Measurements from ENCODE around the gene ABI1.
"Not testable (repeated sequence)": the region's sequence is repeated elsewhere in the genome, so short reads cannot be mapped to it uniquely, and the experiment has no call there.

The ABI1 gene

GRCh38 chr10:26806557-26806956 lies 54.2 kb downstream of the ABI1 start:
- in situ Hi-C loops (cut with MboI; ENCODE audit: low sequenced_read_pairs): no loop called here

- in situ Hi-C loops (cut with MboI; ENCODE audit: low sequenced_read_pairs): no loop called here
These were observed 55.1 kb downstream of the ABI1 start for GRCh38 chr10:26805567-26806245.

GRCh38 chr10:26804418-26805393 lies 56.1 kb downstream of the ABI1 start:
- in situ Hi-C loops (cut with MboI; ENCODE audit: low sequenced_read_pairs): no loop called here

- in situ Hi-C loops (cut with MboI; ENCODE audit: low sequenced_read_pairs): no loop called here
These were observed 56.9 kb downstream of the ABI1 start for GRCh38 chr10:26803849-26804248.

GRCh38 chr10:26802527-26802926 lies 58.2 kb downstream of the ABI1 start:
- in situ Hi-C loops (cut with MboI; ENCODE audit: low sequenced_read_pairs): no loop called here

- in situ Hi-C loops (cut with MboI; ENCODE audit: low sequenced_read_pairs): no loop called here
These were observed 58.9 kb downstream of the ABI1 start for GRCh38 chr10:26801831-26802230.

- in situ Hi-C loops (cut with MboI; ENCODE audit: low sequenced_read_pairs): no loop called here
These were observed 59.5 kb downstream of the ABI1 start for GRCh38 chr10:26801274-26801673.

- in situ Hi-C loops (cut with MboI; ENCODE audit: low sequenced_read_pairs): no loop called here
These were observed 60.3 kb downstream of the ABI1 start for GRCh38 chr10:26800468-26800867.

- in situ Hi-C loops (cut with MboI; ENCODE audit: low sequenced_read_pairs): no loop called here
These were observed 61.4 kb downstream of the ABI1 start for GRCh38 chr10:26799342-26799741.

GRCh38 chr10:26798298-26798697 lies 62.5 kb downstream of the ABI1 start:
- in situ Hi-C loops (cut with MboI; ENCODE audit: low sequenced_read_pairs): no loop called here

- in situ Hi-C loops (cut with MboI; ENCODE audit: low sequenced_read_pairs): no loop called here
These were observed 63.4 kb downstream of the ABI1 start for GRCh38 chr10:26797340-26797739.

- in situ Hi-C loops (cut with MboI; ENCODE audit: low sequenced_read_pairs): no loop called here
These were observed 67.8 kb downstream of the ABI1 start for GRCh38 chr10:26792758-26793495.

GRCh38 chr10:26790221-26790995 lies 70.3 kb downstream of the ABI1 start:
- in situ Hi-C loops (cut with MboI; ENCODE audit: low sequenced_read_pairs): no loop called here

- in situ Hi-C loops (cut with MboI; ENCODE audit: low sequenced_read_pairs): not testable (repeated sequence)
These were observed 71.0 kb downstream of the ABI1 start for GRCh38 chr10:26789779-26790178.

- in situ Hi-C loops (cut with MboI; ENCODE audit: low sequenced_read_pairs): no loop called here
These were observed 73.4 kb downstream of the ABI1 start for GRCh38 chr10:26787362-26787761.

- in situ Hi-C loops (cut with MboI; ENCODE audit: low sequenced_read_pairs): no loop called here
These were observed 79.0 kb downstream of the ABI1 start for GRCh38 chr10:26781797-26782196.

GRCh38 chr10:26780793-26781601 lies 79.8 kb downstream of the ABI1 start:
- in situ Hi-C loops (cut with MboI; ENCODE audit: low sequenced_read_pairs): no loop called here

GRCh38 chr10:26780106-26780792 lies 80.5 kb downstream of the ABI1 start:
- in situ Hi-C loops (cut with MboI; ENCODE audit: low sequenced_read_pairs): no loop called here

- in situ Hi-C loops (cut with MboI; ENCODE audit: low sequenced_read_pairs): no loop called here
These were observed 81.4 kb downstream of the ABI1 start for GRCh38 chr10:26779176-26779860.

Measured in HL-60/S4 (cell line).